Skeletal muscle cell (primary cell): ENCODE results near the gene KLHDC8B.

Source experiments
- DNase-seq: peaks from one replicate; pipeline ENCODE4 v3.0.0-alpha.2; 2010; ENCODE audit warnings: low read depth
- H3K4me3 ChIP-seq: 2 replicates; pipeline ENCODE4 v1.5.1; 2011; ENCODE audit warnings: low read depth, mild to moderate bottlenecking, control low read depth, low read length, moderate library complexity

KLHDC8B gene

DNA sequence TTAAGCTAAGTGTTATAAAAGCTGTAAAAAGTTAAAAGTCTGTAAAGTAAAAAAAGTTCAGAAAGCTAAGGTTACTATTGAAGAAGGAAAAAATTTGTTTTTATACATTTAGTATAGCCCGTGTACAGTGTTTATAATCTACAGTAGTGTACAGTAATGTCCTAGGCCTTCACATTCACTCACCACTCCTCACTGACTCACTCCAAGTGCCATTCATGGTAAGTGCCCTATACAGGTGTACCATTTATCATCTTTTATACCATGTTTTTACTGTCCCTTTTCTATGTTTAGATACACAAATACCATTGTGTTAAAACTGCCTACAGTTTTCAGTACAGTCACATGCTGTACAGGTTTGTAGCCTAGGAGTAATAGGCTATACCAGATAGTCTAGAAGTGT, 14.1 kb upstream of the KLHDC8B start:
- no peak for DNase-seq
- H3K4me3 ChIP-seq, result no peak overlapping the region

DNA sequence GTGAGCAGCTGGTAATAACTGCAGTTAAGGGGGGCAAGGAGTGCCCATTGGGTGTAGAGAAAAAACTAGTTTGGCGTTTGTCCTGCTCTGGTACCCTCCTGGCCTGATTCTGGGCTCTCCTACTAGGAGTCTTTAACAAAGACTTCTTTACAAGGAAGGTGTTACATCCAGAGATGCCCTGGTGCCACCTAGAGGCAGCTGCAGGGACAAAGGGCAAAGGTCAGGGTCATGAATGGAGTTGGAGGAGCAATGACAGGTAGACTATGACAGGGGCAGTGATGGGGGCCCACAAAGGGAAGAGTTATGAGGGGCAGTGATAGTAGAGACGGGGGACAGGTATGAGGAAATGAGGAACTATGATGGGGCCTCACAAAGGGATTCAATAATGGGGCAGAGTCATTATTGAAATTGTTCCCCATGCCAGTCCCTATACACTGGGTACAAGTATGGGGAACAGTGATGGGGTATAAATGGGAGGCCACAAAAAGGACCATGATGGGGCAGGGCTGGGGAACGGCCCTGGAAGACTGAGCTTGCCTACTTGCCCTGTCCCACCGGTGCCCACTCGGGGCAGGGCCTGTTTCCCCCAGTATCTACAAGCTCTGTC, 13.2 kb upstream of the KLHDC8B start:
- DNase-seq, result no peak
- H3K4me3 ChIP-seq, result no peak overlapping the region

GRCh38 chr3:49158792-49159191, 12.6 kb upstream of the KLHDC8B start:
- no peak overlapping the region for H3K4me3 ChIP-seq
- DNase-seq, result no peak

- no peak for DNase-seq
- no peak overlapping the region for H3K4me3 ChIP-seq
These were observed 10.2 kb upstream of the KLHDC8B start for GRCh38 chr3:49161197-49161596.

DNA sequence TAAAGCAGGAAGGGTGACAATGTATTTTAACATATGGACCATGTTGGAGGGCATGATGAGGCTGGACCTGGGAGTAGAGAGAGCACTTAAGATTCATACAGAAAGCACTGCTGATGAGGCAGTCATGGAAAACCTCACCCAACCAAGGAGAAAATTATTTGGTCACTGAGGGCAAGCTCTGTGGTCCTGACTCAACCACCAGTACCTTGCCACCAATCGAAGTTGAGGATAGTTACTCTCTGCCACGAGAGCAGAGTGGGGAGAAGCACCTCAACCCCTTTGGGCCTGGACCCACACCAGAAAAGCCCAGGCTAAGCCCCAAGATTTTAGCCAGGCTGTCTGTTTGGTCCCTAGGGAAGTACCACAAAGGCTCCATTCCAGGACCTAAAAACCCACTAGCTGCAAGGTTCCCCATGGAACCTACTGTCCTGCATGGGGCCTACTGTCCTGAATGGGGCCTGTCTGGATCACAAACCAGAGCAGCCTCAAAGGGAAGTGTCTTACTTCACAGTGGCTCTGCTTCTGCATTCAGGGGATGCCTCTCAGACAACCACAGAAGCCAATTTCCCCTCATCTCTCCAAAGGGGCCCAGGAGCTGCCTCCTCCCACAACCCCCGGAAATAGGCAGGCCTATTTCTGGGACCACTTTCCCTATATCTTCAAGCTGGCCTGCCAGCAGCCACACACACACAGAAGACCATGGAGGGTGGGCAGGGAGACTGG, 9.4 kb upstream of the KLHDC8B start:
- DNase-seq, result no peak
- H3K4me3 ChIP-seq, result no peak overlapping the region

DNA sequence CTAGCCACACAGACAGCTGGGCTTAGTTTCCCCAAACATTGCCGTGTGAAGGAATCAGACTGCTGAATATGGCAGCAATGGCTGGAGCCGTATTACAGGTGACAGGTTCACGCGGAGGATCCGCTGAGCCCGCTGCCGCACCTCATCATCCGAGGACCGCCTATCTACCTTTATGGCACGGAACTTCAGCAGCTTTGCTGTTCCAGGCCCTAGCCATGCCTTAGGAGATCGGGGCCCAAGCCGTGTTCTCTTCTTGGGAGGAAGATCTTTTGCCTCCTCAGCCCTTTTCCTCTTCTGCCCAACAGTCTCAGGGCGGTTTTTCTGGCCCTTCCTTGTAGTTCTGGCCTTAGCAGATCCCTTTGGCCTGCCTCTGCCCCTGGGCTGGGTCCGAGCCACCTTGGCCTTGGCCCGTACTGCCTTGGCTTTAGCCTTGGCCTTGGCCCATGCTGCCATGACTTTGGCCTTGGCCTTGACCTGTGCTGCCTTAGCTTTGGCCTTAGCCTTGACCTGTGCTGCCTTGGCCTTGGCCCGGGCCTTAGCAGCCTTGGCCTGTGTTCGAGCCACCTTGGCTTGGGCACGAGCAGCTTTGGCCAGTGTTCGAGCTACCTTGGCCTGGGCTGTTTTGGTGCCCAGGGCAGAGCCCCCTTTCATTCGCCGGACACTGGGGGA, 8.5 kb upstream of the KLHDC8B start:
- H3K4me3 ChIP-seq, result no peak overlapping the region
- no peak for DNase-seq

- no peak for DNase-seq
- no peak overlapping the region for H3K4me3 ChIP-seq
These were observed 7.8 kb upstream of the KLHDC8B start for GRCh38 chr3:49163609-49164008.

GRCh38 chr3:49164983-49165720, 6.2 kb upstream of the KLHDC8B start:
- no peak for DNase-seq
- H3K4me3 ChIP-seq, result peak overlapping the region; percentile 81

DNA sequence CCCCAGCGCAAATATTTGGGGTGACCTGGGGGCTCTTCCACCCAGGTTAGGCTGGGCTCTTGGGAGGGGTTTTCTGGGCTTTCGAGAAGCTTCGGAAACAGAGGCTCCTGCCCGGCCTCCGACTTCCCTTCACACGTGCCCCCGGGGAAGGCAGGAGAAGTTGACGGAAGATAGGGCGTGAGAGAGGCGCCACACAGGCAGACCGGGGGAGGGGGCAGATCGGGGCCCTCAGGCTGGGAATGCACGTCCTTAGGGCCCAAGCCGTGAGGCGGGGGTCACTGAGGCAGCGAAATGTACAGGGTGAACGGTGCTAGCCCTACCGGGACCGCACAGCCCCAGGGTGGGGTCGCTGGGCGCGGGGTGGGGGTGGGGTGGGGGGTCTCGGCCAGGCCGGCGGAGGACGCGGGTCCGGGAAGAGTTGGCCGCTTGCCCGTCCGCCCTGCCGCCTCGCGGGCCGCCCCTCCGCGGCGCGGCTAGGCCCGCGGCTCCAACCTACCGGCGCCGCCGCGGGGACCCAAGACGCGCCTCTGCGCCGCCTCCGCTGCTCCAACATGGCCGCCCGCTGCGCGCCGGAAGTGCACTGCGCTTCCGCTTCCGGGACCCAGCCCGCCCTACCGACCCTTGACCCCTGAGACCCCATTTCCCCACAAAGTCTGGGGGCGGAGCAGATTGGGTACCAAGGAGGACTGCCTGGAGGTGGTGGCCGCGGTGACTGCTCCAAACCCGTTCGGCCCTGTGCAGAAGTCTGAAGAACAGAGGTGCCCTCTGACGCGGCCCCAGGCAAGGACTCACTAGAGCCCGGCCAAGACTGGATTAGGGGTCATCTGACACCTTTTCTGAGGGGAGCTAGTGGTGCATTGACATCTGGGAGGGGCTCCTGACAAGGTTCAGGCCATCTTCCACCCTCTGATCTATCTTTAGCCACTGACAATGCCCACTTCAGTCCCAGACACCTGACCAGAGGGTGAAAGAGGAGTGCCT, 5.3 kb upstream of the KLHDC8B start, which contains the start of gene CCDC71:
TSS of gene CCDC71 (minus strand) at position 561 of the 981 bp plus-strand sequence. CDS start 2,123 bp downstream, outside the sequence.
- peak within 1 kb of the TSS; percentile 81 for H3K4me3 ChIP-seq
- DNase-seq, result no peak

DNA sequence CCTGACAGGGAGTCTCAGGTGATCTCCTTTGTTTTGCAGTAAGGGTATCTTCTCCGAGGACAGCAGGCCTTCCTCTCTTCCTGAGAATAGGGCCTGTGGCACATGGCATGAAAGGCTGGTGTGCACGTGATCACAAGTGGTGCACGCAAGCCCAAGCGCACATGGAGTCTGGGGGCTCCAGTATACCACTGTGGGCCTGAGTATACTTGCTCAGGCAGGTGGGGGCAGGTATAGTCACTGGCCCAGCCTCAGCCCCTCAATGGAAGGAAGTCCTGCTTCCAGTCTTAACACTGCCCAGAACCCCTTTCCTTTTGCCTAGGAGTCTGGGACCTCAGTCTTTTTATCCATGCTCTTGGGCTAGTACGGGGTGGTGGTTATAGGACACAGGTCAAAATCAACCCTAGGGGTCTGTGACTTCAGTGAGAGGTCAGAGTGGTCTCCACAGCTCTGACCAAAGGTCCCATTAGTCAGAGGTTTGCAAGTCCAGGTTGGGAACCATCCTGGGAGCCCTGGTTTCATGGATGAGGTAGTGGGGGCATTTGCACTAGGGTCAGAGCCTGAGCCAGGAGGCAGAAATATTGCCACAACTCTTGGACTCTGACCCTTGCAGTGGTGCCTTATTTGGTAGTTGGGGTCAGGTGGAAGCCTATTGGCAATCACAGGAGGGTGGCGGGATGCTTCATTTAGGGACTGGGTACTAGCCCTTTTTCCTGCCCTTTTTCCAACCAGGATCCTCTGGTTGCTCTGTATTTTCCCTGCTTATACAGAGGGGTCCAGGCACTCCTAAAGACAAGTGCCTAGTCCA, 4.4 kb upstream of the KLHDC8B start:
- peak overlapping the region; percentile 81 for H3K4me3 ChIP-seq
- no peak for DNase-seq

DNA sequence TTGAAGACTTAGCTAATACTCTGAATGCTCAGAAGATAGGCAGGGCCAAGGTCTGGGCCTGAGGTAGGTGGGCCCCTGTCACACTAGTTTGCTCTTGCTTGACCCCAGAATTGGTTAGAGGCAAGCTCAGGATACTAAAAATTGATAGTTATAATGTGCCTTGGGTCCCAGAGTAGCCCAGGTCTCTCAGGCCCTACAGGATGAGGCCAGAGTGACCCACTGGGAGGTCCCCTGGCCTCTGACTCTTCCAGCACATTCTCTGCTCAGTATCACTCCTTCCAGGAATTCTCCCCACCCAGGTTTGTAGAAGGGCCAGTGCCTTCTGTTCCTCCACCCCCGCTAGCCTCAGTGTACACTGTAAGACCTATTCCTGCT, 667 bp upstream of the KLHDC8B start:
- DNase-seq, result no peak
- peak overlapping the region; percentile 75 for H3K4me3 ChIP-seq

DNA sequence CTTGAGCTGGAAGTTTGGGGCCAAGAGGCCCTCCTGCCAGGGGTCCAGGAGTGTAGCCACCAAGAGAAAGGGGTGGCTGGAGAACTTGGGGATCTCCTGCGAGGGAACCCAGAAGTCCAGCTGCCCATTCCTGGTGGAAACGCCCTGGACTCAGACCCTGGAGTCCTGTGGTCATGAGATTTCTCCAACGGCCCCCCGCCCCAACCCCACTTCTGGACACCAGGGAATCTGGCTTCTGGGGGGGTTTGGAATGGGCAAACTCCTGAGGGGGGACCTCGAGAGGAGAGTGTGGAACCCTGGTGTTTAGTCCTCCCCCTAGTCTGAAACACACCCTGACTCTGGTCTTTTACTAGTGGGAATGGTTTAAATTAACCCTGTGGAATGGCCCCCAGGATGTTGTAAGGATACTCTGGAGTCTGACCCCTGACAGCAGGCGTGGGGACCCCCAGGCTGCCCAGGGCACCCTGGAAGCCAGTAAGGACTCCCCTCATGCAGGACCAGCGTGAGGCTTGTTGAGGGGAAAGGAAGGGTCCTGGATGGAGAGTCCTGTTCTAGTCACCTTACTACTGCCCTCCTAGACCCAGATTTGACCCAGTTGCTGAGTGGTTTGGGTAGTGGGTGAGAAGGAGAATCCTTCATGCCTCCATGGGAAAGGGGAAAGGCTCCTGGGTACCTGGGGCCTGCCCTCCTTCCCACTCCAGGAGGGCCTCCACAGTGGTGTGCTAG, 540 bp downstream of the KLHDC8B start:
- no peak for DNase-seq
- peak overlapping the region; percentile 75 for H3K4me3 ChIP-seq

- H3K4me3 ChIP-seq, result peak overlapping the region; percentile 75
- no peak for DNase-seq
These were observed 1.2 kb downstream of the KLHDC8B start for GRCh38 chr3:49172551-49173041.

GRCh38 chr3:49173116-49173791, 1.9 kb downstream of the KLHDC8B start:
- DNase-seq, result no peak
- no peak overlapping the region for H3K4me3 ChIP-seq

- H3K4me3 ChIP-seq, result no peak overlapping the region
- DNase-seq, result no peak
These were observed 2.4 kb downstream of the KLHDC8B start for GRCh38 chr3:49173792-49174170.

DNA sequence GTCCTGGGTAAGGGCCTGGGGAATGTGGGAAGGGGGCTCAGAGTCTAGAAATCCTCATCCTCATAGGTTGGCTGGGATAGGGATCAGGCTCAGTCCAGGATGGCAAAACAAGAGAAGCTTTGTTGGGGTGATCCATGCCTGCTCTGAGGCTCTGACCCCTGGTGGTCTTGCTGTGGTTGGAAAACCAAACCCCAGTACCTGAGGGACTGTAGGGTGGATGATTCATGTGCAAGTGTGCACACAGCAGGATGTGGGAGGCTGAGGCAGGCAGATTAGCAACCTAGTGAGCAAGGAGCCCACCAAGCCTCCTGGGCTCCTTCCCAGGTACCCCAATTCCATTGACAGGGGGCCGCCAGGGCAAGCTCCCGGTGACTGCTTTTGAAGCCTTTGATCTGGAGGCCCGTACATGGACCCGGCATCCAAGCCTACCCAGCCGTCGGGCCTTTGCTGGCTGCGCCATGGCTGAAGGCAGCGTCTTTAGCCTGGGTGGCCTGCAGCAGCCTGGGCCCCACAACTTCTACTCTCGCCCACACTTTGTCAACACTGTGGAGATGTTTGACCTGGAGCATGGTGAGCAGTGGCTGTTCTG, 3.1 kb downstream of the KLHDC8B start:
- H3K4me3 ChIP-seq, result no peak overlapping the region
- DNase-seq, result no peak

DNA sequence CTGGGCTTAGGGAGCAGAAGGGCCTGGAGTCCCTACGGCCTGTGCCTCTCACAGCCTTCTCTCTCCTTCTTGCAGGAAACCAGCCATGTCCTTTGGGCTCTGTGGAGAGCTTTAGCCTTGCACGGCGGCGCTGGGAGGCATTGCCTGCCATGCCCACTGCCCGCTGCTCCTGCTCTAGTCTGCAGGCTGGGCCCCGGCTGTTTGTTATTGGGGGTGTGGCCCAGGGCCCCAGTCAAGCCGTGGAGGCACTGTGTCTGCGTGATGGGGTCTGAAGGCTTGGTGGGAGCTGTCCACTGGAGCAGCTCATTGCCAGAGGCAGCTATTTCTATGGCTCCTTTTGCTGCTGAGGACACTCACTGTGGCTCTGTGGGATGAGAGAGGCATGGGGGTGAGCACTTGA, 4.1 kb downstream of the KLHDC8B start:
- H3K4me3 ChIP-seq, result no peak overlapping the region
- no peak for DNase-seq
